ENCODE results near the gene SLC30A10.

GRCh38 chr1:219908170-219908569 lies 20.2 kb downstream of the SLC30A10 start:
- TF ChIP-seq CTCF (conservative IDR thresholded peaks at IDR 0.05; ENCODE audit: low read length): no peak
- TF ChIP-seq EZH2phosphoT487 (IDR thresholded peaks at IDR 0.05; ENCODE audit: borderline replicate concordance): no peak
